ENCODE results near the gene PSMB11. TPM values are rescaled to one million over a fixed set of nuclear protein-coding genes. Genes with fewer than 3 reads are reported as not detected.

The PSMB11 gene
- total RNA-seq, 2 donors from 2014 or later = not detected

GRCh38 chr14:23069413-23069806, 27.4 kb downstream of the PSMB11 start:
- no peaks in the 10 kb centered on the region for H3K27me3 Mint-ChIP-seq
- H3K4me1 Mint-ChIP-seq = peaks cover 32% of the 10 kb centered on the region
- ATAC-seq (replicated peaks) = no peak
- no peaks in the 10 kb centered on the region for H3K9me3 Mint-ChIP-seq
- H3K4me3 Mint-ChIP-seq = peak overlapping the region; percentile 92
- peaks cover 100% of the 10 kb centered on the region for H3K36me3 Mint-ChIP-seq (ENCODE audit: low read depth)
- no peak overlapping the region for H3K27ac Mint-ChIP-seq

DNA sequence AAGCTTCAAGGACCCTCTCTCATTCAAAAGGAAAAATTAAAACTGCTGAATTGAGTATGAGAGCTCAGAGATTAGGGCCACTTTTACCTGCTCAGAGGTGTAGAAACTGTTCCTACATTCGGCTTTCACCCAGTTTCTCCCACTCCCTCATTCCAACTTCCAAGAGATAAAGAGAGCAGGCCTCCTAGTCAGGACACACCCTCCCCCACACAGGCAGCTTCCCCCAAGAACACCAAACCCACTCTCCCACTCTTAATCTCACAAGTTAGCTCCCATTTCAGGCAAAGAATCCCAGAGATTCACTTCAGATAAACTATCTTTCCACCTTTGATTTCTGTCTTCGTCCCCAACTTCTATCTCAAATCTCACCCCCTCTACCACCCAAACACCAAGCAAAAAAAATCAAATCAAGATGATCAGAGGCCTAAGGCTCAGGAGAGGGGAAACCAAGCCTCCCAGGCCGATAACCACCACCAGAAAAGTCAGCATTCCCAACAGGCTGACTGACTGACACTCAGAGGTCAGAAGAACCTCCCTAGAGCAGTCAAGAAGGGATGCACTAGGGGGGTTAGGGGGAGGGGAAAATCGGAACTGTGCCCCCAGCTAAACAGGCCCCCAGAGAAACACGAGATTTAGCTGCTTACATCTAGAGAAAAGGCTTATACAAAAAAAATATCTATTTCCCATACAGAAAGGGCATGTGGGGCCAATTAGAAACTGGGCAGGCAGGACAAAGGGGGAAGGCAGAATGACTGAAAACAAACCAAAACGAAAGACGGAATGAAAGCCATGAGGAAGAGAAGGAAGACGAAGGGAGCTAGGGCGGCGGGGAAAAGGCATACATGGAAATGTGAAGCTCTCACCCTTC, 28.5 kb downstream of the PSMB11 start:
- H3K36me3 Mint-ChIP-seq (ENCODE audit: low read depth) = peaks cover 100% of the 10 kb centered on the region
- H3K27ac Mint-ChIP-seq = peak overlapping the region; percentile 97
- H3K4me3 Mint-ChIP-seq = peak overlapping the region; percentile 92
- no peaks in the 10 kb centered on the region for H3K27me3 Mint-ChIP-seq
- no peaks in the 10 kb centered on the region for H3K9me3 Mint-ChIP-seq
- no peak for ATAC-seq (replicated peaks)
- H3K4me1 Mint-ChIP-seq = peaks cover 32% of the 10 kb centered on the region

GRCh38 chr14:23071244-23071920, 29.4 kb downstream of the PSMB11 start:
- Mint-ChIP-seq H3K4me1 (peaks cover 27% of the 10 kb centered on the region), H3K9me3 (no peaks in the 10 kb centered on the region), H3K27ac (peak overlapping the region; percentile 97), H3K4me3 (peak overlapping the region; percentile 92), H3K36me3 (ENCODE audit: low read depth) (peaks cover 100% of the 10 kb centered on the region), H3K27me3 (no peaks in the 10 kb centered on the region)
- ATAC-seq (replicated peaks) = peak; percentile 98

- Mint-ChIP-seq H3K9me3 (no peaks in the 10 kb centered on the region), H3K4me1 (peaks cover 27% of the 10 kb centered on the region), H3K36me3 (ENCODE audit: low read depth) (peaks cover 100% of the 10 kb centered on the region), H3K27me3 (no peaks in the 10 kb centered on the region), H3K27ac (peak overlapping the region; percentile 97), H3K4me3 (peak overlapping the region; percentile 92)
- ATAC-seq (replicated peaks) = peak; percentile 1
Observed at GRCh38 chr14:23071921-23072539, 30.0 kb downstream of the PSMB11 start.

DNA sequence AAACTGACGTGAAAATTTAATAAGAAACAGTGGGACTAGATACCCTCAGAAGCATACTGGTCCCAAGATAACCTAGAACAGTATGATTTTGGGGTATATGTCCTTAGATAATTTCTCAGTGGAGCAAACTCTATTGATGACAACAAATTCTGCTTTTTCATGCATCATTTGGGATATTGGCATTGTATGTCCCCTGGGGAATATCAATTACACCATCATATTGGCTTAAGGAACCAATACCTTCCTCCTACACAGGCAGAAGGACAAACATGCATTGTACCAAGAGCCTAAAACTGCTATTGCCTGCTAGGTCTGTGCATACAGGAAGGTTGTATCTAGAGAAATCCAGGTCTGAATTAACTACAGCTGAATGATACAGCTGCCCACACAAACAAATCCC, 32.9 kb downstream of the PSMB11 start:
- Mint-ChIP-seq H3K4me1 (peaks cover 18% of the 10 kb centered on the region), H3K9me3 (no peaks in the 10 kb centered on the region), H3K4me3 (no peak overlapping the region), H3K27ac (no peak overlapping the region), H3K36me3 (ENCODE audit: low read depth) (peaks cover 100% of the 10 kb centered on the region), H3K27me3 (no peaks in the 10 kb centered on the region)
- no peak for ATAC-seq (replicated peaks)

GRCh38 chr14:23076785-23077408, 34.9 kb downstream of the PSMB11 start:
- H3K36me3 Mint-ChIP-seq (ENCODE audit: low read depth) = peaks cover 100% of the 10 kb centered on the region
- no peaks in the 10 kb centered on the region for H3K27me3 Mint-ChIP-seq
- no peak overlapping the region for H3K4me3 Mint-ChIP-seq
- ATAC-seq (replicated peaks) = peak; percentile 45
- H3K27ac Mint-ChIP-seq = peak overlapping the region; percentile 17
- no peaks in the 10 kb centered on the region for H3K9me3 Mint-ChIP-seq
- H3K4me1 Mint-ChIP-seq = peaks cover 4% of the 10 kb centered on the region

DNA sequence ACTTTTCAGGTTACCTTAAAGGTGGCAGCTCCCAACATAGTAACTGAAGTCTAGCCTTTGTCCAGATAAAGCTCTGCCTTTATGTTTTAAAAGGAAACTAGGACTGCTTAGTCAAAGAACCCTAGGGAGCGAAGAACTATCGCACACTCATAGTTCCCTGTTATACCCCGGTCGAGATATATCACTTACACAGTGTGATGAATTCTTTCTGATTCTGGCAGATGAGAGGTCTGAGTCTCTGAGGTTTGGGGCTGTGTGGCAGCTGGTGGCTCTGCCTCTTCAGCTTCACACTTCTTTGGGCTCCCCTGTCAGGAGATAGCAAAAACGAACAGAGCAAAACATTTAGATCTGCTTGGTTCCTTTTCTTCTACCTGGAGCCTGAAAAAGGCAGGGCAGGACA, 36.0 kb downstream of the PSMB11 start:
- Mint-ChIP-seq H3K4me1 (no peaks in the 10 kb centered on the region), H3K27ac (peak overlapping the region; percentile 8), H3K36me3 (ENCODE audit: low read depth) (peaks cover 97% of the 10 kb centered on the region), H3K4me3 (no peak overlapping the region), H3K27me3 (no peaks in the 10 kb centered on the region), H3K9me3 (no peaks in the 10 kb centered on the region)
- ATAC-seq (replicated peaks) = no peak

- ATAC-seq (replicated peaks) = peak; percentile 70
- Mint-ChIP-seq H3K4me3 (no peak overlapping the region), H3K27me3 (no peaks in the 10 kb centered on the region), H3K36me3 (ENCODE audit: low read depth) (peaks cover 97% of the 10 kb centered on the region), H3K27ac (peak overlapping the region; percentile 2), H3K4me1 (no peaks in the 10 kb centered on the region), H3K9me3 (no peaks in the 10 kb centered on the region)
Observed at GRCh38 chr14:23078692-23079116, 36.7 kb downstream of the PSMB11 start.

DNA sequence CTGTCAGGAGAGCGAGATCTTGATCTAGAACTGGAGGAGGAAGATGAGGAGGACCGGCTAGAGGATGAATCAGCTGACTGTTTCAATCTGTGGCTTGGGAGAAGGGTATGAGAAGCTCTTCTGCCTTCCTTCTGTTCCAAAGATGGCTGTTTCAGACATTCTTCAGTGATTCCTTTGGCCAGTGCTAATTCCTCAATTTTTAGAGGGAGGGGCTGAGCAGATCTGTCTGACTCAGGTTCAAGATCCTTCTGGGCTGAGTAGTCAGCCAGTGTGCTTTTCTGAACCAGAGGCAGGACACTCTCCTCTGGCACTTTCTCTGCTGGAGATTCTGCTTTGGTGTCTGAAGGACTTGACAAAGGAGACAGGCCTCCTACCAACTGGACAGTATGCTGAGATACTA, 37.7 kb downstream of the PSMB11 start:
- H3K27ac Mint-ChIP-seq = peak overlapping the region; percentile 2
- no peaks in the 10 kb centered on the region for H3K27me3 Mint-ChIP-seq
- no peak for ATAC-seq (replicated peaks)
- no peak overlapping the region for H3K4me3 Mint-ChIP-seq
- no peaks in the 10 kb centered on the region for H3K4me1 Mint-ChIP-seq
- H3K36me3 Mint-ChIP-seq (ENCODE audit: low read depth) = peaks cover 97% of the 10 kb centered on the region
- no peaks in the 10 kb centered on the region for H3K9me3 Mint-ChIP-seq

GRCh38 chr14:23080474-23080873, 38.5 kb downstream of the PSMB11 start:
- no peak for ATAC-seq (replicated peaks)
- no peaks in the 10 kb centered on the region for H3K9me3 Mint-ChIP-seq
- peaks cover 2% of the 10 kb centered on the region for H3K4me1 Mint-ChIP-seq
- H3K4me3 Mint-ChIP-seq = no peak overlapping the region
- H3K27ac Mint-ChIP-seq = peak overlapping the region; percentile 2
- H3K27me3 Mint-ChIP-seq = no peaks in the 10 kb centered on the region
- peaks cover 97% of the 10 kb centered on the region for H3K36me3 Mint-ChIP-seq (ENCODE audit: low read depth)

GRCh38 chr14:23085458-23085857, 43.4 kb downstream of the PSMB11 start:
- Mint-ChIP-seq H3K27me3 (no peaks in the 10 kb centered on the region), H3K4me3 (peak overlapping the region; percentile 62), H3K27ac (peak overlapping the region; percentile 87), H3K9me3 (no peaks in the 10 kb centered on the region), H3K36me3 (ENCODE audit: low read depth) (peaks cover 97% of the 10 kb centered on the region), H3K4me1 (peaks cover 18% of the 10 kb centered on the region)
- ATAC-seq (replicated peaks) = peak; percentile 95

GRCh38 chr14:23086565-23086964, 44.6 kb downstream of the PSMB11 start:
- peaks cover 18% of the 10 kb centered on the region for H3K4me1 Mint-ChIP-seq
- no peak overlapping the region for H3K4me3 Mint-ChIP-seq
- ATAC-seq (replicated peaks) = no peak
- H3K27me3 Mint-ChIP-seq = no peaks in the 10 kb centered on the region
- peak overlapping the region; percentile 87 for H3K27ac Mint-ChIP-seq
- H3K9me3 Mint-ChIP-seq = no peaks in the 10 kb centered on the region
- peaks cover 97% of the 10 kb centered on the region for H3K36me3 Mint-ChIP-seq (ENCODE audit: low read depth)

DNA sequence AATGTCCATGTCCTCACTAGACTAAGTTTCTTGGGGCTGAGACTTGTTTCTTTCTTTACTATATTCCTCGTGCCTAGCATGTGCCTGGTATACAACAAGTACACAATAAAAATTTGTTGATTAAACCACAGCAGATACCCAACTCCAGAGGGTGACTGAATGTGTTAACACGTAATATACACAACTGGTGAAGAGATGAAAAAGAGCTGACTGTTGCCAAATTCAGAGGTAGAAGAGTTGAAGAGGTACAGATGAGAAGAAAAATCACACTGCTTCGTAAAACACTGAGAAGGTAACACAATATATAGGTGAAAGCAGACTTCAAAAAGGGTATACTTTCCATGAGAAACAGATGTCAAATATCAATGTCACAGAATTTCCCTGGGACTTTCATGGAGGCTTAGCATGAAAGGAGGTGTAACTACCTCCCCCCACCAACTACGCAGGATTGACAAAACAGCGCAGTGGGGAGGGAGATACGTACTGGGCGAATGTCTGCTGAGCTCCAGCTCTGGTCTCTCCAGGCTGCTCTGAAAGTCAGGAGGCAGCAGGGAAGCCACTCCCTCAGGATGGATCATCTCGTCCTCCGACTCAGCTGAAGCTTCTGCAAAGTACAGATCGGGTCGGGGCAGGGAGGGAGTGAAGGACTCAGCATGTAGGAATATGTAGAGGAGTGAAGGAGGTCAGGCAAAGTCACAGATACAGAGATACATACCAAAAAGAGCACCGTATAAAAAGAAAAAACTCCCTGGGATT, 47.7 kb downstream of the PSMB11 start:
- no peak for ATAC-seq (replicated peaks)
- peaks cover 32% of the 10 kb centered on the region for H3K4me1 Mint-ChIP-seq
- H3K27me3 Mint-ChIP-seq = no peaks in the 10 kb centered on the region
- H3K4me3 Mint-ChIP-seq = no peak overlapping the region
- peaks cover 90% of the 10 kb centered on the region for H3K36me3 Mint-ChIP-seq (ENCODE audit: low read depth)
- no peaks in the 10 kb centered on the region for H3K9me3 Mint-ChIP-seq
- H3K27ac Mint-ChIP-seq = no peak overlapping the region

DNA sequence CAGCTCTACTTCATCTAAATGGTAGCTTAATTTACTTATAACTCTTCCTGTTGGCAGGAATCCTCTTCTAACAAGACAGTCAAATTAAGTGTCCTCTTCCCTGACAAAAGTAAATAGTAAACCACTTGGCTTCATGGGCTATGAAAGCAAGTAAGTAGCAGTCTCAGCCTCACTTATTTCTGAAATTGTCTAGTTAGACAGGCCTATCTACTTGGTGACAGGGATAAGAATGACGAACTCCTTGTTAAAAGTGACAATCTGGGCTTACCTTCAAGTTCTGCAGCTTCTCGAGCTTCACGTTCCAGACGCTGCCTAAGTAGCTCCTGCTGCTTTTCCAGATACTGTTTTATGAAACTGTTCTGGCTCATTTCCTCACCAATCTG, 48.2 kb downstream of the PSMB11 start:
- Mint-ChIP-seq H3K36me3 (ENCODE audit: low read depth) (peaks cover 84% of the 10 kb centered on the region), H3K9me3 (no peaks in the 10 kb centered on the region), H3K4me1 (peaks cover 31% of the 10 kb centered on the region), H3K4me3 (no peak overlapping the region), H3K27me3 (no peaks in the 10 kb centered on the region), H3K27ac (peak overlapping the region; percentile 12)
- no peak for ATAC-seq (replicated peaks)
